Kidney capillary endothelial cell (primary cell): ENCODE results near the gene INHBB.

ENCODE experiments used
- DNase-seq: peaks from one replicate; pipeline ENCODE4 v3.0.0-alpha.2; 2018; ENCODE audit warnings: low spot score

Gene INHBB

GRCh38 chr2:120398051-120398995 lies 52.4 kb downstream of the INHBB start:
- no peak for DNase-seq

- DNase-seq: no peak
Observed at GRCh38 chr2:120398996-120399888, 53.3 kb downstream of the INHBB start.

GRCh38 chr2:120399889-120400240 lies 53.9 kb downstream of the INHBB start:
- DNase-seq: no peak

- no peak for DNase-seq
Observed at GRCh38 chr2:120400551-120400950, 54.6 kb downstream of the INHBB start.
